Stimulated activated CD4-positive, alpha-beta T cell treated with anti-CD3 and anti-CD28 coated beads, Interleukin-1b, Interleukin-23, amount 100 ng/mL, for 4 hours (primary cell): ENCODE measurements around the gene DLX6.
"Not testable (repeated sequence)": the region's sequence is repeated elsewhere in the genome, so short reads cannot be mapped to it uniquely, and the experiment has no call there.

ENCODE experiments used
- DNase-seq, 2 donors: peaks; one replicate each; pipeline ENCODE4 v3.0.0-alpha.2; 2020; ENCODE audit warnings: low read depth in 2 of 2

Gene DLX6

DNA sequence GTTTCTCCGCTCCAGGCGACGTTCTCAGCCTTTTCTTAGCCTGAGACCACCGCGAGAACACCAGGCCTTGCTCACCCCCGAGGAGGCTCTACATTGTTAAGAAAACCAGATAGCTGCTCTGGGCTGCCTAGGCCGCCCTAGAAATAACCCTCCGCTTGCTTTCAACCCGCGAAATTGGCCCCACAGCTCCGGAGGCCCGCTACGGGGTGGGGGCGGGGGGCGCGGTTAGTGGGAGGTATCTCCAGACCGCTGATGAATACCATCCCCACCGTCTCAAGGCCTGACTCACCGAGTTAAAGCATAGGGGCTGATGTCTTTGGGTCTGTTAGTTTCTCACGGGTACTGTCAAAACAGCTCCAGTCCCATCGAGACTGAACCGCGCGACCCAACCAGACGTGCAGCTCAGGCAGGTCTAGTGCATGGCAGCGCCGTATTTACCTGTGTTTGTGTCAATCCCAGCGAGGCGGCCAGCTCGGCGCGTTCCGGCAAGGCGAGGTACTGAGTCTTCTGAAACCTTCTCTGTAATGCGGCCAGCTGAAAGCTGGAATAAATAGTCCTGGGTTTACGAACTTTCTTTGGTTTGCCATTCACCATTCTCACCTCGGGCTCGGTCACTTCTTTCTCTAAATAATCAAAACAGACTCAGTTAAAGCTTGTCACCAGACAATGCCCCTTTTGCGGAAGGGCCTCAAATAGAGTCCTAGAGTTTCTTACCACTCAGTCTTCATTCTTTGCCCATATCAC, 16.6 kb downstream of the DLX6 start:
- no peak for DNase-seq

DNA sequence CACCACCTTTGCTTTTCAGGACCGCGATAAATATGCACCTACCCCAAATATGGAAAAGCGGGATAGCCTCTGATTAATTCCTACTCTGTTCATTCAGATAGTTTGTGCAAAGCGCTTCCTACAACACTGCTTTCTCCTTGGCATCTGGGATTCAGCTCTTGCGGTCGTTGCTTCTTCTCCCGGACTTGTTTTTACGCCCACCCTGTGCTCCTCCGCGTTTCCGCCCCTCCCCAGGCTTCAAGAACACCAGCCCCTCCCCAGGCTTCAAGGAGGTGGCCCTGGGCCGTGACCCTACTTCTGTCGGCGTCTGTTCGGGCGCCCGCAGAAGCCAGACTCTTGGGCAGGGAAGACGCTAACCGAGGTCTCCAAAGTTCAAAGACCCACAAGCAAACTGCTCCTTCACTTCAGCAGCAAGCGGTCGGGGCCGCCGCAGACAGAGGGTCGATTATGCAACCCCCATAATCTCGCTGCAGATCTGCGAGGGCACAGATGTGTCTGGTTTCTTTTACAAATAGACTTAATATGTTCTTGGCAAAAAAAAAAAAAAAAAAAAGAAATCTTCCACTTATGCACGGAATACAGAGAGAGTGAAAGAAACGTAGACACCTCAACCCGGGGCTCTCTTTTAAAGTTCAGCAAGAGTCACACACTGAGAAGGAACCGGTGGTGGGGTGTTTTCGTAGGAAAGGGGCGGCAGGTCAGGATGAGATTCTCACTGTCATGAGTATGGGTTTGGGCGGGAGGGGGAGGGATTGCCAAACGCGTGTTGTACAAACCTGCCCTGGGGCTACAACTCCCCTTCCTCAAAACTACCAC, 17.3 kb downstream of the DLX6 start:
- no peak for DNase-seq

DNA sequence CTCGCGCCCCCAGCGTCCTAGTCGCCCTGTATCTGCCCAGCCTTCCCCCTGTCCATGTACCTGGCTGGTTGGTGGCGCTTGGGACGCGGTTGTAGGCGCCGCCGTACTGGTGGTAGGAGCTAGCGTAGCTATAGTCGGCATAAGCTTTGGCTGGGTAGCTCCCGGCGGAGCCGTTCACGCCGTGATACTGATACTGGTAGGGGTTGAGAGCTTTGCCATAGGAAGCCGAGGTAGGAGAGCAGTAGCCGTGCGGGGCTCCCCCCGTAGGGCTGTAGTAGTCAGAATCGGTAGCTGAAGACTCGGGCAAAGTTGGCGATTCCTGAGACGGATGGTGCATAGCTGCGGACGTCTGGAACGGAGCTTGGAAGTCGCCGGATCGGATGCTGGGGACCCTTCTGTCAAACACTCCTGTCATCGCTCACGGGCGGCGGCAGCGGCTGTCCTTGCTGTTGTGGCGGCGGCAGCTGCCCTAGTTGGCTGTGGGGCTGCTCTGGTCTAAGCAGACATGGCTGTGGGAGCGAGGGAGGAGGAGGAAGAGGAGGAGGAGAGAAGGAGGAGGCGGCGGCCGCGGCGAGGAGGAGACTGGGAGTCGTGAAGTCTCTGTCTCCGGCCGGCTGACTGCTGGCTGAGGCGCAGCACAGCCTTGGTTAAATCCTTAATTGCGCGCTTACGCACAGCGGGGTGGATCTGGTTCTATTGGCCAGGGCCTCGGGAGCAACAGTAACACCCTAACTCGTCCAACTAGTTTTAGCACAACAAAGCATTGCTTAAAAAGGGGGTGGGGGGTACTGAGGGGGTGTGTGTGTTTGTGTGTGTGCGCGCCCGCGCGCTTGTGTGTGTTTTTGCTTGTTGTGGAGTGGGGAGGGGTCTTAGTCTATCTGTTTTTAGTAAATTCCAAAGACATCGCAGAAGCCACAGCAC, 19.1 kb downstream of the DLX6 start, which contains the start of gene DLX5:
DLX5 (minus strand) TSS at position 623 of the 921 bp plus-strand sequence; CDS start at position 415, 208 bp downstream.
- no peak for DNase-seq

DNA sequence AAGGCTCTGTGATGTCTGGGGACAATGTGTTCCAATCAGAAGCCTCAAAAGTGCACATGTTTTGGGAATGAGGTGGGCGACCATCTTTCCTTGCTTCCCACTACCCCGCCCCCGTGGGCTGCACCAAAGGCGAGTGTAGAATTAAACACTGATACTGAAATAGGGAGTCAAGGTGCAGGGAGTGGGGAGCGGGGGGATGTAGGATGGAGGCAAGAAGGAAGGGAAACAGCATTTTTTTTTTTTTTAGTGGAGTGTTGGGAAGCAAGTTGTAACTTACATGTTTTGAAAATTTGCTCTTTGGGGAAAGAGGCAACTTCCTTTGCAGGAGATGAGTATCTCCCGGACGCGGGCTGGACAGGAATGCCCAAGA, 19.8 kb downstream of the DLX6 start:
- DNase-seq = no peak

DNA sequence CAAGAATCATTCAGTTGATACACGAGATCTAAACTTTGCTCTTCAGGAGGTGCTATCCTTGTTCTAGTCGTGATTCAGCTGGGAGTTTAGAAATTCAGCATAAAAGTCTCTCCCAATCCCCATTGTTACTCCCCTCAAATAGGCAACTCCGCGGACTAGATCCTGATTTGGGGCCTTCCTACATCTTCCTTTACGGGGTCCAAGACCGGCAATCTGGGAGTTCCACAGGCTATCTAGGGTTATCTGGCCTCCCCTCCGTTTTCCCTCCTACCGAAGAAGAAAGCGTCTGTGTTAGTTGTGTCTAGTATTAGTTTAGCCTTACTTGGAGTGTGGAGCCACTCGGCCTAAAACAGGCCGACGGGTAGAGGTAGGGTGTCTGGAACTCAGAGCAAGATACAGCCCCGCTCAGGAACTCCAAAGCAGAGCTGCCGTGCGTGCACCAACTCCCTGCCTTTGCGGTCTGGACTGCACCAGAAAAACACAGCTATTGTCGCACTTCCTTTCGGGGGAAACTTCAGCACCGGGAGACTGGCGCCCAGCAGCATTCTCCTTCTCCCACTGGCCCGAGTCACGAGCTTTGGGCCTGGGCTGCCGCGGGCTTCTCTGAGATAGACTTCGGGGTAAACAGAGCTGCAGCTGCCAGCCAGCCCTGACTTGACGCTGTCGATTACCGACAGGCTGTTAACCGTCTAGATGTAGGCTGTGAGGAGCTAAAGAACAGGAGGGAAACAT, 20.8 kb downstream of the DLX6 start:
- DNase-seq = no peak

DNA sequence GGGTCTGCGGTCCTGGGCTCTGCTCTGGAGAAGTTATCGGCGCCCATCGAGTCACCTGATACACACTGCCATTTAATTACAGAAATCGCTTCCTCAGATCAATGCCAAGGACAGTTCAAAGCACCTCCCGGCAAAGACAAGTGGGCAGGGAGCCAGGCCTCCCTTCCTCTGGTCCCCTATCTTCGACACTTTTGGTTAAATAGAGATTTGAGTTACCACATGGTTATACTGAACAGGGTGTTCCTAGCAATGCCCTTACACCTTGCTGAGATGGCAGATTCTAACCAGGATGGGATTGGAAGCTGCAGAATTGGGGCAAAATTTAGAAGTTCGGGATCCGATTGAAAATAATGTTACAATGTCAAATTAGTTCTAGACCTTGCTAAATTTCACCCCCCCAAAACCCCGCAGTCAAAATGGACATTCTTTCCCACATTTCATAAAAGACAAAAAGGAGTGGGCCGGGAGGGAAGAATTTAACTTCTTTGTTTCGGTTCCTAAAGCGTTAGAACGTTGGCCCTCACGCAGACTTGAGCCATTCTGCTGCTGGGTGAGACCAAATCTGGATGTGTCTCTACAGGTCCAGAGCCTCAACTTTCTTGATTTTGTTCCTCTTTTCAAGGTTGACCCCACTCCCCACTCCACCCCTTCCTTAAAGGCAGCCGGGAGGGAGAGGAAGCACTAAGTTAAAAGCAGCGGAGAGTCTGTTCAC, 21.5 kb downstream of the DLX6 start:
- DNase-seq = no peak

DNA sequence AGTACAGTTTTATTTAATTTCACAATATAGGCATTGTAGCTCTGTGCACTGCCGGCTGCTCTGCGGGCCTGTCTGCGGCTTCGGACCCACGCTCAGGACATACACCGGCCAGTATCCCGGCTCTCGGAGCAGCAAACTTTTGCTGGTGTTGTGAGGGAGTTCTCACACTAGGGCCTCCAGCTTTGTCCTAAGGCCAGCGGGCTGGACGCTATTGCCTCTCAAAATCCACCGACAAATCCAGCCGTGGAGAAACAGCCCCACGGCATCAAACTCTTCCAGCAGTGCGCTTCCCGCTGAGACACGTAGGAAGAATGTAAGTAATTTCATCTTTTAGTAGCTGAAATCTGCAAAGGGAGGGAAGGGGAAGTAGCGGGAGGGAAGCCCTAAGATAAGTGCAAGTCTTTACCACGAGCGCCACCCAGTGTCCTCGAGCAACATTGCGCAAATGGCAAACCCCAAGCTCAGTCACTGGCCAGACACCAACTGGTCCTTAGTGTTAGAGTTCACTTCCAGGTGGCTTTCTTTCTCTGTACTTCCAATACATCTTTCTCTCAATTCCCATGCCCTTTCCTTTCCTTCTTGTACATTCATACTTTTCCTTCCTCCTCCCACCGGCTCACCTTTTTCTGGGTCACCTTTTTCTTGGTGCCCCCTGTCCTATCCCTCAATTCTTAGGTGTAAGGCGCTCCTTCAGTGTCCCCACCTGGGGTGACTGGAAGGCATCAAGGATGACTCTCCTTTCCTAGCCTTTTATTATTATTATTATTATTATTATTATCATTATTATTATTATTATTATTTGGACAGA, 22.3 kb downstream of the DLX6 start:
- DNase-seq = peak; percentile 49 to 59

DNA sequence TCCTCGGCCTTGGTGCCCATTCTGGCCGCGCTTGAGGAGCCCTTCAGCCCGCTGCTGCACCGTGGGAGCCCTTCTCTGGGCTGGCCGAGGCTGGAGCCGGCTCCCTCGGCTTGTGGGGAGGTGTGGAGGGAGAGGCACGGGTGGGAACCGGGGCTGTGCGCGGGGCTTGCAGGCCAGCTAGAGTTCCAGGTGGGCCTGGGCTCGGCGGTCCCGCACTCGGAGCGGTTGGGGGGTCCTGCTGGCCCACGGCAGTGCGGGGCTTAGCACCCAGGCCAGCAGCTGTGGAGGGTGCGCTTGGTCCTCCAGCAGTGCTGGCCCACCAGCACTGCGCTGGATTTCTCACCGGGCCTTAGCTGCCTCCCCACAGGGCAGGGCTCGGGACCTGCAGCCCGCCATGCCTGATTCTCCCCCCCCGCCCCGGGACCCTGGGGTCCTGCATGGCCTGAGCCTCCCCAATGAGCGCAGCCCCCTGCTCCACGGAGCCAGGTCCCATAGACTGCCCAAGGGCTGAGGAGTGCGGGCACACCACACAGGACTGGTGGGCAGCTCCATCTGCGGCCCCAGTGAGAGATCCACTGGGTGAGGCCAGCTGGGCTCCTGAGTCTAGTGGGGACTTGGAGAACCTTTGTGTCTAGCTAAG, 29.0 kb downstream of the DLX6 start:
- DNase-seq = not testable (repeated sequence)

DNA sequence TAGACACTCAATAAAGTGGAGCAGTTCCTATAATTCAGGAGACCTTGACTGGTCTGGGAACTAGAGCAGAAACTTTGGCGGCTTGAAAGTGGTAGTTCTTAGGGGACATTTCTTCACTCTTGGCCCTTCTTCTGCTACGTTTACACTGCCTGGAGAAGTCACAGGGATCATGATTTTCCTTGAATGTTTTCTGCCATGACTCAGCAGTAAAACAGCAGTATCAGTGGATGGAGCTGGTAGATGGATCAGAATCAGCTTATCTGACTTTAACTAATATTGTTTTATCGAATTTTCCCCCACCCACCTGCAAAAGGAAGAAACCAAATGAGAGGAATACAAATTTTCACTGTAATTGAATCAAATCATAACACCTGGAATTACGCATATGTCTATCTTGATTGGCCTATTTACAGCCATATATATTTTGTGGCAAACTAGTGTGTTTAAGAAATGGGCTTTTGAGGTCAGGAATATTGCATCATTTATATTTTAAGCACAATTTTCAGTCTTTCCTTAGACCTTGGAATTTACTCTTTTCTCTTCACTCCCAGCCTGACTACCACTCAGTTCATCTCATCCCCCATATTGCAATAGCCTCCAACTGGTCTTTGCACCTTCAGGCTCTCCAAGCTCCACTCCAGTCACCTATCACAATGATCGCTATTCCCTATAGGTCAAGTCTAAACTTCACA, 34.2 kb downstream of the DLX6 start:
- DNase-seq = no peak

DNA sequence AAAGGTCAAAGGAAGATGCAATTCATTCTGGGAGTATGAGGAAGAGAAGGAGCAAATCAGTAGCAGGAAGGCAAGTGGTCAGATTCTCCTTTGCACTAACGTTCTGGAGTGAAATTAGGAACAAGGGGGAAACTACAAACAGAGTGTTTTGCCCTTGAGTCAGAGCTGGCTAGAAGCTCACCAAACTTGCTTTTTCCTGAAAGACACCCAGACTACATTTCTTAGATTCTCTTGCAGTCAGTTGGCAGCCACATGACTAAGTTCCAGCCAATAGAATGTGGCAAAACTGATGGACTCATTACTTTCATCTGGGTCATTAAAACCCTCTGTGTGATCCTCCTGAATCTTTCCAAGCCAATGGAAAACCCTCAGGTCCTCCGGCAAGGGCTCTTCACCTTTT, 37.9 kb downstream of the DLX6 start:
- DNase-seq = no peak
